ENCODE measurements around the gene AAK1. TPM values are rescaled to one million over a fixed set of nuclear protein-coding genes. Genes with fewer than 3 reads are reported as not detected.

Gene AAK1
- polyA plus RNA-seq, 12 donors, result 11.3 to 30.7 (median 14.5) TPM; not detected in 1

DNA sequence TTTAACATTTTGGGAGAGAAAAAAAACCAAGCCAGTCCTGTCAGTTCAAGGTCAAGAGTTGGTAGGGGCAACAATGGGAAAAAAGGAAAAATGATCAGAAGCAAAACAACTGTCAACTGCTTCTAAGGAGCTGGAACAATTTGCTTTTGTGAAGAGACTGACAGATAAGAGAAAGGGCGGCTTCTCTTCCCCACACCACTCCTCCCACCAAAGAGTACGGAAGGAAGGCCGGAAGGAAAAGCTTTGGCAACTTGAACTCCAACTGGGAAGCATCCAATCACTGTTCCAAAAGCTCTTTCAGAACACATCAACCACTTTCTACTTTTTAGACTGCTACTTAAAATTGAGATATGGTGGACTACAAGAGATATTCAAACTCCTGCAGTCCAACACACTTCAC is 148.5 kb downstream of the AAK1 start:
- no peak for DNase-seq

DNA sequence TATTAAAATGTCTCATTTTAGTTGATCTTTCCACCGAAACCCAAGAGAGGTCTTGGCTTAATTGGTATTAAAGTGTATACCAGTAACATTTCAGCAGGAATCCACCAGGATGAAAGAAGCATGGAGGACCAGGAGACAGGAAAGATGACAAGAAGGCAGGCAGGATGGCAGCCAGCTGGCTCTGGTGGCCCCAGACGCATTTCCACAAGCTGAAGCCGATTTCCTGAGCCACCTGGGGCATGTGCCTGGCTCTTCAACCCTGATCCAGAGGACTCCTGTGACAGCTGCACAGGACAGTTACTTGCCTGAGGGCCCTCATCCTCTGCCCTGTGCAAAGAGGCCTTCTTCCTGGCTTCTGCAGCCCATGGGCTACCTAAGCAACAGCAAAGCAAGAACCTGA is 149.4 kb downstream of the AAK1 start:
- no peak for DNase-seq

DNA sequence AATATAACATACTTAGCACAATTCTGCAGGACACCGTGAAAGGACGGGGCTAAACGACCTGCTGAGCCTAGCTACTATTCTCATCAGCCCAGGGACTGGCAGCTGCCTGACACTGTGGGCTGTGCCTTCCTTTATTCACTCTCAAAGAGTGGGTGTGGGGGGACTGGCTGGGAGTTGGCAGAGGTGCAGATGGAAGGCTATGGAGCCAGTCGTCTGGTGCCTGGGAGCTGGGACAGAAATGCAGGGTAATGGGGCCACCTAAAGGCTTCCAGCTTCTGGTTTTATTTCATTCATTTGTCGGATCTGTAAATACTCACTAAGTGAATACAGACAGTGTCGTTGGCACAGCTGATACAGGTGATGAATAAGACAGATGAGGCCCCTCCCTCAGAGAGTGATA is 150.3 kb downstream of the AAK1 start:
- DNase-seq, result no peak

DNA sequence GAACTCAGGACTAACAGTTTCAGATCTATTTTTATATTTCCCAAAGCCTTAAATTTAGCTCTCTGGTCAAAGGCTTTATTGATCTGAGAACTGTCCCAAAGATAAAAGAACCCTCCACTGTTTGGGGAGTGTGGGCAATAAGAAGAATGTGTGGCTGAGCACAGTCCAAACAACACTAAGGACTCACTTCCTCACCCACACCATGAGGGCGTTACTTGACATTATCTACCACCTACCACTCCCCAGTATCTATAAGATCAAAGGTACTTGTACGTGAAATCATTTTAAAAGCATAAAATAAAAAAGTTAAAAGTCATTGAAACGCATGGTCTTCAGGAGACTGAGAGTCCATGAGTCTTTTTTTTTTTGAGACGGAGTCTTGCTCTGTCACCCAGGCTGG is 151.7 kb downstream of the AAK1 start:
- no peak for DNase-seq

DNA sequence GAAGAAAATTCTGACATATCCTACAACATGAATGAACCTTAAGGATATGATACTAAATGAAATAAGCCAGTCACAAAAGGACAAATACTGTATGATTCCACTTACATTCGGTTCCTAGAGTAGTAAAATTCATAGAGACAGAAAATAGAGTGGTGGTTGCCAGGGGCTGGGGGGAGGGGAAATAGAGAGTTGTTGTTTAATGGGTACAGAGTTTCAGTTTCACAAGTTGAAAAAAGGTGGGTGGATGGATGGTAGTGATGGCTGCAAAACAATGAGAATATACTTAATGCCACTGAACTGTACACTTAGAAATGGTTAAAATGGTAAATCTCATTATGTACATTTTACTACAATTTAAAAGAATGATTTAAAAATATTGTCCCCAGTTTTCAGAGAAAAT is 153.1 kb downstream of the AAK1 start:
- no peak for DNase-seq

DNA sequence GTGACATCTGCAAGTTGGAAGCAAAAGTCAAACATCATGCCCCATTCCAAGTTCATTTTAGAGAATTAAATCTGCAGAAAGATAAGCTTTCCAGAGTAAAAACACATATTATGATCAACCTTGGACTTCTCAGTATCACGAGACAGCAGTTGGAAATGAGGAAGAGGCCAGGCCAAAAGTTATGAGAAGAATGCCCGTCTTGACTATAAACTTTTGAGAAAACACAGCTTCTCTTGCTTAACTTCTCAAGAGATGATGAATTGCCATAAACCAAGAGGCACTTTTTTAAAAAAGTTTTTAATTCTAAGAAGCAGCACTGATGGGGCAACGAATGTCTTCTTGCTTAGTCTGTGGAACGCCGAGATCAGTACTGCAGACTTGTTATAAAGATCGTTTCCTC is 153.7 kb downstream of the AAK1 start:
- no peak for DNase-seq

DNA sequence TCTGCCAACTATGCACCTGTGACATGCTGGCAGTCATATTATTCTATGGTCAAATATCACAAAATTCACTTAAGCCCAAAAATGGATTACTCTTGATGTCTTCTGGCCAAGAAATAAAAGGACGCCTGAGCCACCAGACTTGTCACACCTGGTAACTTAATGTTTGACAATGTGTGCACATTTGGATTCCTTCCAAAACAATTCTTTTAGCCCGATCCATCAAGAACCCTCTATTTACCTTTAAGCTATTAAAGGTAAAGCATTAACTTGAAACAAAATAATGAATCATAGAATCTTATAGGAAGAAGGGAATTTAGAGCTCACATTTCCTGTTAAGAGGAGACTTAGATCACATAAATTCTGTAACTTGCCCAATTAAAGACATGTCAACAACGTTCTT is 159.8 kb downstream of the AAK1 start:
- DNase-seq, result no peak

DNA sequence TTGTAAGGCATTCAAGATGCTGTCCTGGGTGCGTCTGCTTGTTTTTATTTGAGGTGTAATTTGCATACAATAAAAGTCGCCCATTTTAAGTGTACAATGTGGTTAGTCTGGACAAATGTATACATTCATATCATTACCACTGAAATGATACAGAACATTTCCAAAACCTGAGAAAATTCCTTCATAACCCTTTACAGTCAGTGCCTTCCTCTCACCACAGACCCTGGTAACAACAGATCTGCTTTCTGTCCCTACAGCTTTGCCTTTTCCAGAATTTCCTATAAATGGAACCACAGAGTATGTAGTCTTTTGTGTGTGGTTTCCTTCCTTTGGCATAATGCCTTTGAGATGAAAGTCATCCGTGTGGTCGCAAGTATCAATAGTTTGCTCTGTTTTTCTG is 160.5 kb downstream of the AAK1 start:
- DNase-seq, result no peak

DNA sequence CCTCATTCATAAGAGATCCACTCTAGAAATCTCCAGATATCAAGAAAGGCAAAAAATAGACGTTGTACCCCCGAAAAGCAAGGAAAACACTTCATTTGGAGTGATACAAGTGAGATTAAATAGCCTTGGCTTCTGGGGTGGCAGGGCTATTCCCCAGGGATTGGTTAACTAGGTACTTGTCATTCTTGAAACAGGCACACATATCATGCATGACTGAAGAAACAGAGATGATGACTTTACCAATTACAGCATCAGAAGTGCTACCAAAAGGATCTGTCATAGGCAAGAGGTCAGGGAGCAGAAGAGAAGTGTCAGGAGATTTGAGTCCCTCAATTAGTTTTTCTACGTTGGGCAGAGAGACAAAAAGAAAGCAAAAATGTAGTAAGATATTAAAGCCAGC is 161.1 kb downstream of the AAK1 start:
- DNase-seq, result no peak

DNA sequence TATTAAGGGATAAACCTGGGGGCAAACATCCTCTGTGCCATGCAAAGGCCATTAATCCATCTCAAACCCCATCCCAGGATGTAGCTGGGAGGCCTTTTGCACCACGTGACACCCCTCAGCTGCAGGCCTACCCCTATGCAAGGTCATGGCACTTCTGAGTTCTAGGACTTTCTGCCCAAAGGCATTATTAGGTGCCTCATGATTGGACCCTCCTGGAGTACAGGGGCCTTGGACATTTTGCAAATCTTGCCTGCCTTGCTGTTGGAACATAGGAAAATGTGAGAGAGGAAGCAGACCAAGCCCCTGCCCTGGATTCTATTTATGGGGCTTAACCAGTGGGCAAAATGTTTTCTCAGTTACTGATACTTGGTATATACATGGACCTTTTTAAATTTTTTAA is 162.1 kb downstream of the AAK1 start:
- DNase-seq, result no peak

DNA sequence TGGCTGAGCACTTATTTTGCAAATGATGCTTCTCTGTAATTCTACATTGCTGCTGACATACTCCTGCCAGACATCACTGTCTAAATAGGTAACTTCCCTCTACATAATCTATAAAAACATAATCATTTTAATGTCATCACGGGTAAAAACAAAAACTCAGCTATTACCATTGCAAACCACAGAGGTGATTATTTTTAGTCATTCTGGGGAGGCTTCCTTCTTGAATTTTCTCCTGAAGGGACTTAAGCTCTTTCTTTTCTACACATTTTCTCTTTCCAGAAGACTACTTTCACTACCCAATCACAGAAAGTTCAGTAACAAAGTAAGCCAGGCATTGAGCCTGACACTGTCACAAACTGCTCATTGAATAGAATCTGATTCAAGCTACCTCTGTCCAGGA is 165.9 kb downstream of the AAK1 start:
- no peak for DNase-seq

DNA sequence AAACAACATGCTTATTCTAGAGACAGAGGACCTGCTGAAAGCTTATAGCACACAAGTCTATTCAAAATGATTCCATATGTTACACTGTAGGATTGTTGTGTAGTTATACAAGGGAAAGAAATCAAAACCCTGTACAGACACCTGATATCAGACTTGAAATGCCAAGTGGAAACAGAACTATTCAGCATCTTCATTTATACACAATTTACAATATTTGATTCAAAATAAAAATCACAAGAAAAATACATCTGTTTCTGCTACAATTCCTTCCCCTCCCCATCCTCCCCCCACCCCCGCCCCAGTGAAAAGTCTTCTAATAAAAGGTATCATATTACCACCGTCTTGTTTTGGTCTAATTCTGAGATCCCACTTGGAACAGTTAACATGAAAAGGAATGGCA is 168.9 kb downstream of the AAK1 start:
- DNase-seq, result no peak

DNA sequence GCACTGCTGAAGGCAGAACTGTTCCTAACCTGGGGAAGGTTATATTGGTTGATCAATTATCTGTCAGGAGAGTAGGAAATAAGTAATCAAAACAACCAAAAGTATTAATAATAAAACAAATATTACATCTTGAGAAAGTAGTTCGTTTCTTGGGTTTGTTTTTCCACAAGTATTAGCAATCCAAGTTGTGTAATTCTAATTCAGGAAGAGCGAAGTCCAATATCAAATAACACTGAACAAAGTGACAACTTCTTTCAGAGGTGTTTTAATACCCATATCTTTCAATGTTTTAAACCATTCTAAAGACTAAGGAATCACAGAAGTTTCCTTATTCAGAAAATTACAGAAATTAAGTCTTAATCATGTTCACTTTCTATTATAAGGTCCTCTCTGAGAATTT is 171.7 kb downstream of the AAK1 start:
- DNase-seq, result no peak

DNA sequence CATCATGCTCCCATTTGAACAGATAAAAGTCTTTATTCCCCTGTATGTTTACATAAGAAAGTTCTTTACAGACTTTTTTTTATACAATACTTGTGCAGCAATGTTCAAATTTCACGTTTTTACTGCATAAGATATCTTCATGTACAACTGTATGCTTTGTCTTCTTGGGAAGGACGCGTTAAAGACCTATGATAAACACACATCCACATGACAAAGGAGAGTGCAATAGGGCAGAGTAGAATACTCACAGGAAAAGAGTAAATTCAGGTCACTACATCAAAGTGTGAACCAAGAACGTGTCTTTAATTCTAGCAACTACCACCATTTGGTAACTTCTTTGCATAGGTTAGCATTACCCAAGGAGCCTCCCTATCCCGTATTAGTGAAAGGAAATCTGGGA is 172.6 kb downstream of the AAK1 start:
- DNase-seq, result no peak

DNA sequence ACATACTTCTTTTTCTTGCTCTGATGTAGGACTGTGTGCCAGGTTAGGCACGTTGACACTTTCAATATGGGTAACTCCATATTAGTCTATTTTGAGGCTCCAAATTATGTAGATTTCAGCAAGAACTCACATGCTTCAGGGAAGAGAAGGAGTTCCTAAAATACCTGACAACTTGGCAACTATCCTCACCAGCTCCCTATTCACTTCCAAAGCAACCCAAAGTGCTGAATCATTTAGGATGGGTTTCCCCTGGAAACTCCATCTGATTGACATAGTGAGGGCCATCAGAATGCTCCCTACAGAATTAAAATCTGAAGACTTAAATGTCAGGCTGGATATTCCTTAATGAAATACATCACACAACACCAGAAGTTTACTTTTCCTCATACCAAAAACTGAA is 173.8 kb downstream of the AAK1 start:
- no peak for DNase-seq

DNA sequence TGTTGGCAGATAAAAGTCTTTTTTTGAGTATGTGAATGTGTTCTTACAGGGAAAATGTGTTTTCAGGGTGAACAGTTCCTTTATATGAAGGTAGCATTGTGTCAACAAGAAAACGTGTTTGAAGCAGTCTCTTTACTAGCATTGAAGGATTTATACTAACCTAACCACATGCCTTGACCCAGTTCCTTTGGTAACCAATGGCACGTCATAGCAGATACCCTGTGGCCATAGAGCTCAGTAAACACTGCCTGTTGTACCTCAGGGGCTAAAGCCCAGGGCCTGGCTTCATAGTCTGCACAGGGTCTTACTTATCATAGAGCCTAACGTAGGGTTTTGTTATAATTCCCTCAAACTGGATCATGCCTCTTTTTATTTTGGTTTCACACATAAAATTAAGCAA is 174.2 kb downstream of the AAK1 start:
- DNase-seq, result no peak

DNA sequence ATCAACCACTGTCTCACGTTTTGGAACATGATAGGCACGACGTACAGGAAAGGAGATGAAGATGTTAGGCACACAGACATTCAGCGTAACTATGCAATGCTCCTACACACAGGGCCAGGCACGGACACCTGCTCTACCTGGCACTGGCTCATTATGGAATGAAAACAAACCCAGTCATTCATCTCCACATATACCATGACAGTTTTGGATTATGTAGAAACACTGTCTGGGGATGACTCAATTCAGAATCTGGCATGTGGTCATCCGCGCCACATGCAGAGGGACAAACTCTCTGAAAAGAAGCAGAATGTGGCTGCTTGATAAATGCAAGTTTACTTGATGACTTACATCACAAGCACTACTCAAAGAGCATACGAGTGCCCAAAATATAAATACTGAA is 176.8 kb downstream of the AAK1 start:
- no peak for DNase-seq

DNA sequence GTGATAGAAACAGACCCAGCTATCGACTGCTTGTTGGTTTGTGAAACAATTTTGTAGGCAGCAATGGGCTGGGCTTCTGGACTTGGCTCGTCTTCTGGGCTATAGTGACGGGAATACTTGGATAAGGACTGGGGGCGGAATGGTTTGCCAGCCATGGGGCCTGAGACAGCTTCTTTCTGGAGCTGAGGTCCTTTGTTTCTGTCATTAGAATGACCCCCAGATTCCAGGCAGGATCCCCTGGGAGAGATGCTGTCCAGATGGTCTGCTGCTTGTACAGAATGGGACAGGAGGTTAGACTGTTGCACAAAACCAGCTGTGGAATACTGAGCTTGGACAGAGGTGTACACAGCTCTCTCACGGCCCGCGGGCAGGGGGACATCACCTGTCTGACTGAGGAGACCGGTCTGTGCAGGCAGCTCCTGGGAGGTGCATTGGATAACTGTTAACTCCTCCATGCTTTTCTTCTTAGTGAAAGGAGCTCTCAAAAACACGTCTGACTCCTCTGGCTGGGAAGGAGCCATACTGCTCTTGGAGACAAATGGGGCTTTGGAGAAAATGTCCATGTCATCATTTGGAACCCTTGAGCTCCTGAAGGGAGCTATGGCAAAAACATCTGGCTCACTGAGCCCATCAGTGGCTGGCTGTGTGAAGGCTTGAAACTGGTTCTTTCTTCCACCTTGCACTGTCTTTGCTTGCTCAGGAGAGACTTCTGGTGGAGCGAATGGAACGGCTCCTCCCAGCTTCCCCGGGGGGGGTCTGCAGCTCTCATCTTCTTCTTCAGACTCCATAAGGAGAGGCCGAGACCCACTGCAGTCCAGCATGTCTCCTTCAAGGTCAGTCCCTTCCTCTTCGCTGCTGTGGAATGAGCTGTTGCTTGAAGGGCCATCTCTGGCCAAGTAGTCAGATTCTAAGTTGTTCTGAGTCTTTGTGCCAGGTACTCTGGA is 177.8 kb downstream of the AAK1 start:
- peak; percentile 50 for DNase-seq

DNA sequence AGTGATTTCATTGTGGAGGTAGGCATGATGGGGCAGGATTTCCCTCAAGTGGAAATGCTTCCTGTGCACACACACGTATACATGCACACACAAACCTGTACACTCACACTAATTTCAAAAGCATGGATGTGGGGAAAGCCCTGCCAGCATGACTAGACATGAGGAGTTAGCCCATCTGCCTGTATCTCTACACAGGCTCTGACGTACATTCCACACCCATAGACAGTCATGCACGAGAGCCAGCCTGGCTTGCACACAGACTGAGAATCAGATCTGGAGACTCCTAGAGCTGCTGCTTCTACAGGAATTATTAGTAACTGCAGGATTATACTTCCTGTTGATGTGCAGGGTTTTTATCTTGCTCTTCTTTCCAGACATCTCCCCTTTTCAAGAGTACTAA is 179.0 kb downstream of the AAK1 start:
- DNase-seq, result no peak

DNA sequence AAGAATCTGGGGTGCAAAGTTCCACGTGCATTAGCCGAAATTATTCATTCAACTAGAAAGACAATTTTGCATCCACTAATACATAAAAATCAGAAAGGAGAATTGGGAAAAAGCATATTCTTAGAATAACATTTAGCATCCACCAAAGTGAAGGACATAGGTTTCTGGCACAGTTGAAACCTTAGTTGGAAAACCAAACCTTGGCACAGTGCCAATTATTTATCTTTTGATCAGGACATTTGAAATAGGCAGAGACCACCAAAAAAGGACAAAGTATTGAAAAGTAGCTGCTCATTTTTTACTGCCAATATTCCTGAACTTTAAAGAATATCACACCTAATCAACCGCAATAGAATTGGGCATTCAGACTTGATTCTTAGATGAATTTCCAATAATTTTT is 180.8 kb downstream of the AAK1 start:
- no peak for DNase-seq

DNA sequence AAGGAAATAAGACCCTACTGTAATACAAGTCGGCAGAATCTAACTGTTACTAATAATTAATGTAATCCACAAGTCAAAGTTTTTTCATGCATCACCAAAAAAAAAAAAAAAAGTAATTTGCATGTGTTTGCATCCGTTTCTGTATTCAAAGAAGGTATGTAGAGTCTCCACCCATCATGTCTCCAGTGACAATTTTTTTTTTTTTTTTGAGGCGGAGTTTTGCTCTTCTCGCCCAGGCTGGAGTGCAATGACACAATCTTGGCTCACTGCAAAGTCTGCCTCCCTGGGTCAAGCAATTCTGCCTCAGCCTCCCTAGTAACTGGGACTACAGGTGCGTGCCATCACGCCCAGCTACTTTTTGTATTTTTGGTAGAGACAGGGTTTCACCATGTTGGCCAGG is 182.1 kb downstream of the AAK1 start:
- no peak for DNase-seq

DNA sequence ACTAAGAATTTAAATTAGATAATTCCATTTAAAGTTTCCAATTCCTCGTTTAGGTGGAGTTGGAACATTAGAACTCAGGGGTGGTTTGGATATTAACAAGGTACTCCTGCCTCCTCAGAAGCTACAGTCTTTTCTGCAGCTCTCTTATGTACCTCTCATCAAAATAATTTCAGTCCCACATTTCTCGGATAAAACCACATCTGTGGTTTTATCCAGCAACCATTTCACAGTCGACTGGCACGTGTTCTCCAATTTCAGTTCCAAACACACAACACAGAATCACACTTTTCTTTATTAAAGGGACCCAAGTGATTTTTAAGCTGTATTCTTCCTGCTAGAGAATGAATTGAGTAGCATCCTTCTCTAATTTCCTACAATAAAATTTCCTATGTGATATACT is 183.6 kb downstream of the AAK1 start:
- DNase-seq, result no peak

DNA sequence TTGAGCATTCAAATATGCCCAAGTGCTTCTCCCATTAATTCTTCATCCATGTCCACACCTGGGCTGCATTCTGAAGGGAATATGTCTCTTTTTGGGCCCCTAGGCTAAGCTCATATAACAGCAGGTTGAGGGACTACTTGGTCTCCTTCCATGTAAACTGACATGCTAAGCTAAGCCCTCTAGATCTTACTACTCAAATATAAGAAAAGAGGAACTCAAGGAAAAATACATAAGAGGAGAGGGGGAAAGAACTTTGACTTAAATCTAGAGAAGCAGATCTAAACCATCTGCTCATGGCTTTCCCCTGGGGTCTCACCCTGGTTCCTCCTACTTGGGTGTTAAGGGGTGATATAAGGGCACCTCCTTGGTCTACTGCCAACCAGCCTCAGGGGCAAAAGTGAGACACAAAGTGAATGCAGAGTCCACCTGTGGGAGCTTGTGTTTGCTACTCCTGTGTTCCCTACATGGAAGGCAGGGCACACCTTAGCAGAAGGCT is 186.5 kb downstream of the AAK1 start:
- DNase-seq, result no peak

DNA sequence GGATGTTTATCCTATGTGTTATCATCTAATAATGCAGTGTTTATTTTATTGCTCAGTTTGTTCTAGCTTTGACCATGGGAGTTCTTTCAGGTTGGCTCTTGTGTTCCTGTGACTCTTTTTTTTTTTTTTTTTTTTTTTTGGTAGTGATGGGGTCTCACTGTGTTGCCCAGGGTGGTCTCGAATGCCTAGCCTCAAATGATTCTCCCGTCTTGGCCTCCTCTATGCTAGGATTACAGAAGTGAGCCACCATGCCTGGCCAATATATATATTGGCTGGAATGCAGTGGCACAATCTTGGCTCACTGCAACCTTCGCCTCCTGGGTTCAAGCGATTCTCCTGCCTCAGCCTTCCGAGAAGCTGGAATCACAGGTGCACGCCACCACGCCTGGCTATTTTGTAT is 187.4 kb downstream of the AAK1 start:
- DNase-seq, result no peak

Measured in muscle of arm (tissue), 12 donors.